ENCODE measurements around the gene SHISA5. TPM values are rescaled to one million over a fixed set of nuclear protein-coding genes. Genes with fewer than 3 reads are reported as not detected.
A peak's percentile ranks its signal among the peaks of the same experiment; 100 is the strongest.

SHISA5 gene
- total and polyA plus RNA-seq, 4 experiments from 2014 or later, result 218 to 470 (median 326) TPM

DNA sequence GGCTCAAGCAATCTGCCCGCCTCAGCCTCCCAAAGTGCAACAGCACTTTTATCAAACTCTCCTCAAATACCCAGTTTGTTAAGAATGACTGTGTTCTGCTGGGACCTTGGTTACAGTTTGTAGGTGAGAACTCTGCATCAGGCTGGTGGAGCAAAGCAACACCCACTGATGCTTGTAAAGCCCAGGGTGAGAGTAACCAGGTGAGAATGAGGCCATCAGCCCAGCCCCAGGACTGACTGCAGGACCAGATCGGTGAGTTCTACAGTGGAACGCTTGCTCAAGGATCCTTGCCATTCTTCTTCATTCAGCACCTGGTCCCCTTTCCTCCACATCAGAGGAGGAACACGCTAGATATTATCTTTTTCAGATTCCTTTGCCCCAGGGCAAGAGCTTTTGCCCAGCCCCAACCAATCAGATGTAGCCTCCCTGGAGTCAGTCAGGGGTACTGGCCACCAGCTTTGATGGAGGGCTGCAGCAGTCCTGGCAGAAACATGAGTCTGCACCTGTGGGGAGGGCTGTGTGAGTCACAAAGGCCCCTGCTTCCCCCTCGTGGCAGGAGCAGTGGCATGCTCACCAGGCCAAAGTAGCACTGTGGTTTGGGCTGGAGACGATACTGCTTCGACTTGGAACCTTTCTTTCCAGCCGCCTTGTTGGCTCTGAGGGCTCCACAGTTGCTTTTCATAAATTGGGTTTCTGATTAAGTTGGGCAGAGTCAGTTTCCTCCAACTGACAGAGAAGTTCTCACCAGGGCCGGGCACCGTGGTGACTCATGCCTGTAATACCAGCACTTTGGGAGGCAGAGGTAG is 3.5 kb upstream of the SHISA5 start:
- Mint-ChIP-seq H3K27ac (peak overlapping the region; percentile 83 to 92 (median 86)), H3K9me3 (no peaks in the 10 kb centered on the region), H3K4me1 (peaks cover 37 to 62% (median 50%) of the 10 kb centered on the region in 4 donors), H3K4me3 (peak overlapping the region in 7 of 8 donors; percentile 42 to 77 (median 64)), H3K27me3 (no peaks in the 10 kb centered on the region), H3K36me3 (no peaks in the 10 kb centered on the region)
- Histone ChIP-seq H3K9me3 (ENCODE audit: control insufficient read depth in 1 of 2, low read length in 2 of 2) (no peaks in the 10 kb centered on the region), H3K27ac (ENCODE audit: low read depth, low read length) (peak overlapping the region; percentile 27), H3K36me3 (ENCODE audit: insufficient read depth, low read length) (no peaks in the 10 kb centered on the region), H3K4me3 (ENCODE audit: low read length in 2 of 2) (no peak overlapping the region), H3K27me3 (ENCODE audit: insufficient read depth, low read length) (no peaks in the 10 kb centered on the region), H3K4me1 (ENCODE audit: insufficient read depth, low read length) (peaks cover 62% of the 10 kb centered on the region)
- intact Hi-C loops (cut with micrococcal nuclease), result loop anchor here (1.0 kb wide), 8 partner anchors 8 to 234 kb away; partner anchors contain the start of genes CCDC51 and TMA7
- CTCF ChIA-PET (ENCODE audit: partially characterized antibody), result interaction anchor here (0.7 to 11.1 kb wide), 23 partner anchors 7 to 238 kb away, joined by 3 to 215 read pairs (median 5); partner anchors contain the start of genes ATRIP, CCDC51 and TMA7
- POLR2A ChIA-PET (ENCODE audit: partially characterized antibody), result interaction anchor here (1.0 to 3.5 kb wide), 12 partner anchors 10 to 106 kb away, joined by 5 to 38 read pairs (median 12); partner anchors contain the start of genes ATRIP, CCDC51, PFKFB4 and TMA7
- peak; percentile 75 to 84 (median 77) for DNase-seq

DNA sequence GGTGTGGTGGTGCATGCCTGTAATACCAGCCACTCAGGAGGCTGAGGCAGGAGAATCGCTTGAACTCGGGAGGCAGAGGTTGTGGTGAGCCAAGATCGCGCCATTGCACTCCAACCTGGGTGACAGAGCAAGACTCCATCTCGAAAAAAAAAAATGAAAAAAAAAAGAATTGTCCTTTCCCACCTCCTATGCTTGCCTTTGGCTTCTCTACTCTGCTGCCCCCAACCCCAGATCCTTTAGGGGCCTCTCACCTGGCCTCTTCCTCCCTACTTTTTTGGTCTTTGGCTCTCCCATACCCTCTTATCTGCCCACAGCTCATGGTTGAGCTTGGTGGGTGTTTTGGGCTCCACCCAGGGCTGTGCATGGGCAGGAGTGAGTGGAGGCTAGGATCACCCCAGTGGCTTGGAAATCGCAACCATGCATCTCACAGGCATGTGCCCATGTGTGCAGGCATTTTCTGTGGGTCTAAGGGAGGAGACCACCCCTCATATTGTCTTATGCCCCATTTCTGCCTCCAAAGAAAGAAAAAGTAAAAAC is 2.1 kb upstream of the SHISA5 start:
- Mint-ChIP-seq H3K27me3 (no peaks in the 10 kb centered on the region), H3K36me3 (peaks cover 2 to 4% of the 10 kb centered on the region in 2 donors), H3K27ac (peak overlapping the region; percentile 26 to 85 (median 74)), H3K4me1 (peaks cover 42 to 64% (median 55%) of the 10 kb centered on the region in 4 donors), H3K9me3 (no peaks in the 10 kb centered on the region), H3K4me3 (peak overlapping the region in 6 of 8 donors; percentile 32 to 74 (median 59))
- no peak for DNase-seq
- no peaks in the 10 kb centered on the region for H3K27me3 ChIP-seq (ENCODE audit: insufficient read depth, low read length)
- H3K4me3 ChIP-seq (ENCODE audit: low read length in 2 of 2), result no peak overlapping the region
- intact Hi-C loops (cut with micrococcal nuclease), result no loop called here
- ChIA-PET POLR2A (ENCODE audit: partially characterized antibody) (interaction anchor here (0.8 to 4.2 kb wide), 7 partner anchors 33 to 70 kb away, joined by 4 to 47 read pairs (median 25); partner anchors contain the start of genes CCDC51 and TMA7), CTCF (ENCODE audit: partially characterized antibody) (interaction anchor here (0.7 to 11.1 kb wide), 15 partner anchors 9 to 104 kb away, joined by 3 to 215 read pairs (median 17); partner anchors contain the start of genes ATRIP, CCDC51, PFKFB4 and TMA7)
- no peaks in the 10 kb centered on the region for H3K36me3 ChIP-seq (ENCODE audit: insufficient read depth, low read length)
- H3K9me3 ChIP-seq (ENCODE audit: control insufficient read depth in 1 of 2, low read length in 2 of 2), result no peaks in the 10 kb centered on the region
- H3K27ac ChIP-seq (ENCODE audit: low read depth, low read length), result no peak overlapping the region
- H3K4me1 ChIP-seq (ENCODE audit: insufficient read depth, low read length), result peaks cover 65% of the 10 kb centered on the region

DNA sequence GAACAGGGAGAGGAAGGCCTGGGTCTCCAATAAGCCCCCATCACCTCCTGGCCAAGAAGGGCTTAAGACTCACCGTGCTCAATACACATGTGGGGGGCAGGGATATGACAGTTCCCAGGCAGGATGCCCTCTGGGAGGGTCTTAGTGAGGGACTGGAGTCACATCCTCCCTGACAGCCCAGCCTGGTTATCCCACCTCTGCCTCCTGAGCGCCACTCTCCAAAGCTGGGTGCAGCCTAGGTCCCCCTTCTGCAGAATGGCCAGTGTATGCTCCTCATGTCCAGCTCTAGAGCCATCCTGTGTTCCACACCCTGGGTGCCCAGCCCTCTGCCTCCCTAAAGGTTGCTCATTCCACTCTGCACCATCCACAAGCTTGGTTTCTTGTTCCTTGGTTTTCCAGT is 1.2 kb upstream of the SHISA5 start:
- Mint-ChIP-seq H3K4me1 (peaks cover 44 to 71% (median 58%) of the 10 kb centered on the region in 4 donors), H3K4me3 (peak overlapping the region; percentile 31 to 85 (median 73)), H3K27ac (peak overlapping the region; percentile 42 to 90 (median 82)), H3K36me3 (peaks cover 5 to 10% of the 10 kb centered on the region in 2 donors), H3K9me3 (no peaks in the 10 kb centered on the region), H3K27me3 (no peaks in the 10 kb centered on the region)
- intact Hi-C loops (cut with micrococcal nuclease), result no loop called here
- H3K4me3 ChIP-seq (ENCODE audit: low read length in 2 of 2), result no peak overlapping the region
- DNase-seq, result no peak
- ChIA-PET CTCF (ENCODE audit: partially characterized antibody) (interaction anchor here (0.7 to 11.1 kb wide), 9 partner anchors 34 to 104 kb away, joined by 3 to 215 read pairs (median 7); partner anchors contain the start of genes ATRIP and PFKFB4), POLR2A (ENCODE audit: partially characterized antibody) (interaction anchor here (0.8 to 4.2 kb wide), 8 partner anchors 26 to 81 kb away, joined by 3 to 47 read pairs (median 10); partner anchors contain the start of genes CCDC51 and TMA7)
- H3K36me3 ChIP-seq (ENCODE audit: insufficient read depth, low read length), result no peaks in the 10 kb centered on the region
- no peaks in the 10 kb centered on the region for H3K27me3 ChIP-seq (ENCODE audit: insufficient read depth, low read length)
- no peak overlapping the region for H3K27ac ChIP-seq (ENCODE audit: low read depth, low read length)
- no peaks in the 10 kb centered on the region for H3K9me3 ChIP-seq (ENCODE audit: control insufficient read depth in 1 of 2, low read length in 2 of 2)
- H3K4me1 ChIP-seq (ENCODE audit: insufficient read depth, low read length), result peaks cover 69% of the 10 kb centered on the region

DNA sequence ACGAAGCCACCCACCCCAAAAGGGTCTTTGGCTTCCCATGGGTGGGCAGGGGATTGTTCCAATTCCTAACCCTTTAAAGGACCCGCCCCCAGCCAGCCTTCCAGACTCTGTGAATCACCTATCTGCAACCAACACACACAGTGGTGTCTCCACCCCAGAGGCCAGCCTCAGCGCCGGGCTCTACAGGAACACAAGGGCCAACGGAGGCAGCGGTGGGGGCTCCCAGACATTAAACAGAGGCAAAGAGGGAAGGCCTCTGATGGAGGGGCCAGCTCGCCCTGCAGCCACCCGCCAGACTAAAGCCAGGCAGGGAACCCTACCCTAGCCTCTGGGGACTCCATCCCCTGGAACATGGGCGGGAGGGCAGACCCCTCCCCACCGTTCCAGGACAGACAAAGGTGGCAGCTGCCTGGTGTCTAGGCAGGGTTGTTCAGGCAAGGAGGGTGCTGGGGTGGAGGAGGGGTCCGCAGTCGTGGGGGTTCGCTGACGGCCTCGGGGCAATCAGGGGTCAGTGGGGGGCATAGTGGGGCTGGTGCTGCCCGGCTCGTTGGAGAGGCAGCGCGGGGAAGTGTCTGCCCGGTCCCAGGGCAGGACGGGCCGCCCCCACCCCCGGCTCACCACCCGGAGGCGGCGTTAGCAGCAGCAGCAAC is 448 bp downstream of the SHISA5 start:
- H3K4me3 Mint-ChIP-seq, result peak overlapping the region; percentile 77 to 85 (median 84)
- Histone ChIP-seq H3K4me1 (ENCODE audit: insufficient read depth, low read length) (peaks cover 69% of the 10 kb centered on the region), H3K27ac (ENCODE audit: low read depth, low read length) (peak overlapping the region; percentile 56), H3K27me3 (ENCODE audit: insufficient read depth, low read length) (no peaks in the 10 kb centered on the region), H3K4me3 (ENCODE audit: low read length in 2 of 2) (peak overlapping the region; percentile 39 to 68), H3K9me3 (ENCODE audit: control insufficient read depth in 1 of 2, low read length in 2 of 2) (no peaks in the 10 kb centered on the region), H3K36me3 (ENCODE audit: insufficient read depth, low read length) (no peaks in the 10 kb centered on the region)
- DNase-seq, result no peak
- peak overlapping the region; percentile 57 to 90 (median 83) for H3K27ac Mint-ChIP-seq
- POLR2A ChIA-PET (ENCODE audit: partially characterized antibody), result interaction anchor here (0.7 to 4.2 kb wide), 10 partner anchors 24 to 80 kb away, joined by 3 to 47 read pairs (median 6); partner anchors contain the start of genes ATRIP, CCDC51 and TMA7
- H3K4me1 Mint-ChIP-seq, result peaks cover 46 to 74% (median 61%) of the 10 kb centered on the region in 4 donors
- H3K9me3 Mint-ChIP-seq, result no peaks in the 10 kb centered on the region
- H3K36me3 Mint-ChIP-seq, result peaks cover 9 to 14% of the 10 kb centered on the region in 2 donors
- intact Hi-C loops (cut with micrococcal nuclease), result no loop called here
- CTCF ChIA-PET (ENCODE audit: partially characterized antibody), result interaction anchor here (1.0 to 11.1 kb wide), 3 partner anchors 37 to 69 kb away, joined by 6 to 215 read pairs (median 6); a partner anchor contains a TSS
- H3K27me3 Mint-ChIP-seq, result no peaks in the 10 kb centered on the region

DNA sequence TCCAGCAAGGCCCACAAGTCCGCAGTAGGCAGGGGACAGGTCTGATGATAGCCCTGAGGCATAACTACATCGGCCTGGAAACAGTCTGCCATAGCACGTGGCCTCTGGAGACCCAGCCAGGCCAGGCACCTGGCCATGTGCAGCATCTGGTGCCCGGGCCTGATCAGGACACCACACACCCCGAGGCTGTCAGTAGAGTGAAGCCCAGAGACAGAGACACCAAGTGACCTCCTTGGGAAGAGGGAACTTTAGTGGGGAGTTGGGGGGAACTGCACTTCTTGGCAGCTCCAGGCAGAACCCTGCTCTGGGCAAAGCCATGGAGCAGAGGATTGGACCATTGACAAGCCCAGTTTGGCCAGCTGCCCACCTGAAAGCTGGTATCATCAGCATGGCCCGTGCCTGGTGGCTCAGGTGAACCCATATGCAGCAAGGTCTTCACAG is 1.2 kb downstream of the SHISA5 start:
- H3K9me3 Mint-ChIP-seq, result no peaks in the 10 kb centered on the region
- Histone ChIP-seq H3K27me3 (ENCODE audit: insufficient read depth, low read length) (no peaks in the 10 kb centered on the region), H3K4me3 (ENCODE audit: low read length in 2 of 2) (peak overlapping the region in 1 of 2 donors; percentile 39), H3K4me1 (ENCODE audit: insufficient read depth, low read length) (peaks cover 65% of the 10 kb centered on the region), H3K27ac (ENCODE audit: low read depth, low read length) (no peak overlapping the region), H3K36me3 (ENCODE audit: insufficient read depth, low read length) (no peaks in the 10 kb centered on the region), H3K9me3 (ENCODE audit: control insufficient read depth in 1 of 2, low read length in 2 of 2) (no peaks in the 10 kb centered on the region)
- peaks cover 11 to 21% of the 10 kb centered on the region in 2 donors for H3K36me3 Mint-ChIP-seq
- no peaks in the 10 kb centered on the region for H3K27me3 Mint-ChIP-seq
- H3K4me3 Mint-ChIP-seq, result peak overlapping the region; percentile 77 to 85 (median 84)
- CTCF ChIA-PET (ENCODE audit: partially characterized antibody), result interaction anchor here (11.1 kb wide), 1 partner anchor 68 kb away, joined by 215 read pairs; no protein-coding TSS in a partner anchor
- intact Hi-C loops (cut with micrococcal nuclease), result no loop called here
- no peak for DNase-seq
- peaks cover 45 to 71% (median 59%) of the 10 kb centered on the region in 4 donors for H3K4me1 Mint-ChIP-seq
- peak overlapping the region; percentile 64 to 90 (median 85) for H3K27ac Mint-ChIP-seq
- POLR2A ChIA-PET (ENCODE audit: partially characterized antibody), result interaction anchor here (1.0 to 4.2 kb wide), 5 partner anchors 23 to 63 kb away, joined by 3 to 47 read pairs (median 21); partner anchors contain the start of genes ATRIP, CCDC51 and TMA7

DNA sequence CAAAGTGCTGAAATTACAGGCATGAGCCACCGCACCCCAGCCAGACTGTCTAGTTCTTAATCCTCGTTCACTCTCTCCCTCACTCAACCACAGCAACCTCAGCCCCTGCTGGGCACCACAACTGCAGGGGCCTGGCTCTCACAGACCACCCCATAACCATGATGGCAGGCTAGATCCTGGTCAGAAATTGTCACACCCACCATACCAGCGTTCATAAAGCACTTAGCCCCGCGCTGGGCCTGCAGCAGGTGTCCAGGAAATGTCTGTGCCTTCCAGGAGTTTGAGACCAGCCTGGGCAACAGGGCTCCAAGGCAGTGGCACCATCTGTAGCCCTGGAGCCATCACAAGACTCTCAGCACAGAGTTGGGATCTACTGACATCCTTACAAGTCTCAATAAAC is 1.9 kb downstream of the SHISA5 start:
- Histone ChIP-seq H3K27ac (ENCODE audit: low read depth, low read length) (no peak overlapping the region), H3K4me3 (ENCODE audit: low read length in 2 of 2) (no peak overlapping the region), H3K27me3 (ENCODE audit: insufficient read depth, low read length) (no peaks in the 10 kb centered on the region), H3K36me3 (ENCODE audit: insufficient read depth, low read length) (no peaks in the 10 kb centered on the region), H3K4me1 (ENCODE audit: insufficient read depth, low read length) (peaks cover 59% of the 10 kb centered on the region), H3K9me3 (ENCODE audit: control insufficient read depth in 1 of 2, low read length in 2 of 2) (no peaks in the 10 kb centered on the region)
- DNase-seq, result no peak
- peaks cover 13 to 23% of the 10 kb centered on the region in 2 donors for H3K36me3 Mint-ChIP-seq
- ChIA-PET POLR2A (ENCODE audit: partially characterized antibody) (interaction anchor here (0.7 to 4.2 kb wide), 4 partner anchors 23 to 55 kb away, joined by 3 to 47 read pairs (median 16); partner anchors contain the start of gene ATRIP), CTCF (ENCODE audit: partially characterized antibody) (interaction anchor here (2.0 to 2.8 kb wide), 3 partner anchors 62 to 101 kb away, joined by 6 to 13 read pairs (median 12); partner anchors contain the start of genes CCDC51 and TMA7)
- H3K4me1 Mint-ChIP-seq, result peaks cover 38 to 65% (median 53%) of the 10 kb centered on the region in 4 donors
- no peaks in the 10 kb centered on the region for H3K27me3 Mint-ChIP-seq
- H3K4me3 Mint-ChIP-seq, result peak overlapping the region; percentile 63 to 85 (median 84)
- no peaks in the 10 kb centered on the region for H3K9me3 Mint-ChIP-seq
- peak overlapping the region; percentile 3 to 88 (median 83) for H3K27ac Mint-ChIP-seq
- intact Hi-C loops (cut with micrococcal nuclease), result no loop called here

All from CD4-positive, alpha-beta memory T cell (primary cell).